GM23338 (cell line): ENCODE measurements around the gene TM6SF1. TPM values are rescaled to one million over a fixed set of nuclear protein-coding genes. Genes with fewer than 3 reads are reported as not detected.

Experiments
- ATAC-seq: fragments of 200-7000 bp; cut with Tn5 transposase; 3 replicates; pipeline ENCODE4 v1.9.1; 2020
- DNase-seq: peaks from one replicate; pipeline ENCODE4 v3.0.0-alpha.2; 2015; ENCODE audit warnings: low spot score
- H2AFZ ChIP-seq: fragments of 200-600 bp; sonication (generic); 2 replicates; pipeline ENCODE4 v1.8.0; 2016; ENCODE audit warnings: antibody characterized with exemption, mild to moderate bottlenecking, moderate library complexity
- H3F3A ChIP-seq: fragments of 200-600 bp; sonication (generic); replicated peaks from 2 replicates; pipeline ENCODE4 v1.8.0; 2017; ENCODE audit warnings: antibody characterized with exemption, mixed run types, low read depth
- H3K27ac ChIP-seq: fragments of 200-600 bp; sonication (generic); 2 replicates; pipeline ENCODE4 v1.6.1; 2016; ENCODE audit warnings: low read depth
- H3K27me3 ChIP-seq: fragments of 200-600 bp; sonication (generic); 2 replicates; pipeline ENCODE4 v1.8.0; 2016; ENCODE audit warnings: mild to moderate bottlenecking, mixed run types, moderate library complexity; ENCODE audit not compliant: insufficient read depth
- H3K36me3 ChIP-seq: fragments of 200-600 bp; sonication (generic); 2 replicates; pipeline ENCODE4 v1.8.0; 2016; ENCODE audit warnings: mild to moderate bottlenecking; ENCODE audit not compliant: insufficient read depth
- H3K4me1 ChIP-seq: fragments of 200-600 bp; sonication (generic); 2 replicates; pipeline ENCODE4 v1.8.0; 2016; ENCODE audit warnings: mild to moderate bottlenecking, moderate library complexity; ENCODE audit not compliant: insufficient read depth
- H3K4me2 ChIP-seq: fragments of 200-600 bp; sonication (generic); 2 replicates; pipeline ENCODE4 v1.7.1; 2017; ENCODE audit warnings: mixed run types
- H3K4me3 ChIP-seq: fragments of 200-600 bp; sonication (generic); 2 replicates; pipeline ENCODE4 v1.6.1; 2016; ENCODE audit warnings: mixed run types
- H3K79me2 ChIP-seq: fragments of 200-600 bp; sonication (generic); replicated peaks from 2 replicates; pipeline ENCODE4 v1.8.0; 2017; ENCODE audit warnings: mild to moderate bottlenecking; ENCODE audit not compliant: insufficient read depth
- H3K9me2 ChIP-seq: fragments of 200-600 bp; sonication (generic); 2 replicates; pipeline ENCODE4 v1.8.0; 2017; ENCODE audit not compliant: insufficient read depth
- H4K20me1 ChIP-seq: fragments of 200-600 bp; sonication (generic); replicated peaks from 2 replicates; pipeline ENCODE4 v1.8.0; 2017; ENCODE audit warnings: mild to moderate bottlenecking; ENCODE audit not compliant: insufficient read depth
- H3K27ac Mint-ChIP-seq: 2 replicates; pipeline ENCODE4 v1.8.0; 2020; ENCODE audit warnings: inconsistent platforms, mild to moderate bottlenecking, moderate library complexity, mixed read lengths
- H3K27me3 Mint-ChIP-seq: 3 replicates; pipeline ENCODE4 v1.8.0; 2022; ENCODE audit warnings: low read depth, mild to moderate bottlenecking, moderate library complexity, mixed read lengths, inconsistent platforms; ENCODE audit not compliant: insufficient read depth, poor library complexity
- H3K36me3 Mint-ChIP-seq: 3 replicates; pipeline ENCODE4 v1.8.0; 2021; ENCODE audit warnings: low read depth, mild to moderate bottlenecking, inconsistent platforms, moderate library complexity, mixed read lengths
- H3K4me1 Mint-ChIP-seq: 3 replicates; pipeline ENCODE4 v1.8.0; 2020; ENCODE audit warnings: mild to moderate bottlenecking, inconsistent platforms, mixed read lengths
- H3K4me3 Mint-ChIP-seq: 3 replicates; pipeline ENCODE4 v1.8.0; 2021; ENCODE audit warnings: moderate library complexity, mild to moderate bottlenecking, inconsistent platforms, mixed read lengths
- H3K9me3 Mint-ChIP-seq: 3 replicates; pipeline ENCODE4 v1.8.0; 2020; ENCODE audit warnings: moderate library complexity, mild to moderate bottlenecking, inconsistent platforms, mixed read lengths
- CREB1 ChIP-seq: fragments of 250-450 bp; sonication (Bioruptor Pico); IDR thresholded peaks from 2 replicates; pipeline ENCODE4 v1.5.0; 2020; ENCODE audit warnings: low read depth, mild to moderate bottlenecking, moderate library complexity
- CTCF ChIP-seq, 2 experiments: fragments of 200-600 bp in 1 of 2; sonication (generic) in 1 of 2; conservative IDR thresholded peaks; 2 replicates each; pipeline versions ENCODE4 v1.5.1 to v1.6.1; 2016 to 2017; ENCODE audit warnings: antibody characterized with exemption in 2 of 2, low read depth in 2 of 2, mild to moderate bottlenecking in 2 of 2, moderate library complexity in 1 of 2
- ETS1 ChIP-seq: IDR thresholded peaks from 2 replicates; pipeline ENCODE4 v1.6.1; 2016; ENCODE audit warnings: antibody characterized with exemption
- EZH2 ChIP-seq: fragments of 200-600 bp; sonication (generic); IDR thresholded peaks from one replicate; pipeline ENCODE4 v1.8.0; 2017; ENCODE audit warnings: antibody characterized with exemption, mild to moderate bottlenecking, low read depth; ENCODE audit not compliant: unreplicated experiment
- EZH2phosphoT487 ChIP-seq: fragments of 200-600 bp; sonication (generic); IDR thresholded peaks from one replicate; pipeline ENCODE4 v1.8.1; 2018; ENCODE audit warnings: antibody characterized with exemption; ENCODE audit not compliant: unreplicated experiment
- JUNB ChIP-seq: IDR thresholded peaks from one replicate; pipeline ENCODE4 v1.6.1; 2016; ENCODE audit warnings: antibody characterized with exemption; ENCODE audit not compliant: unreplicated experiment
- NANOG ChIP-seq: IDR thresholded peaks from 2 replicates; pipeline ENCODE4 v1.6.1; 2016; ENCODE audit warnings: antibody characterized with exemption, borderline replicate concordance
- POLR2AphosphoS5 ChIP-seq: IDR thresholded peaks from 2 replicates; pipeline ENCODE4 v1.6.1; 2016; ENCODE audit warnings: antibody characterized with exemption, low read depth
- REST ChIP-seq: IDR thresholded peaks from one replicate; pipeline ENCODE4 v1.6.1; 2018; ENCODE audit warnings: antibody characterized with exemption; ENCODE audit not compliant: unreplicated experiment
- STAT1 ChIP-seq: IDR thresholded peaks from one replicate; pipeline ENCODE4 v1.6.1; 2016; ENCODE audit warnings: antibody characterized with exemption; ENCODE audit not compliant: unreplicated experiment
- ZNF114 ChIP-seq: fragments of 250-450 bp; sonication (Bioruptor Pico); IDR thresholded peaks from 2 replicates; pipeline ENCODE4 v1.5.0; 2020; ENCODE audit warnings: mild to moderate bottlenecking, moderate library complexity
- ZNF331 ChIP-seq: fragments of 250-450 bp; sonication (Bioruptor Pico); IDR thresholded peaks from 2 replicates; pipeline ENCODE4 v1.5.0; 2020; ENCODE audit warnings: low read depth, mild to moderate bottlenecking, moderate library complexity
- ZNF462 ChIP-seq: fragments of 250-450 bp; sonication (Bioruptor Pico); IDR thresholded peaks from 2 replicates; pipeline ENCODE4 v1.5.0; 2020; ENCODE audit warnings: mild to moderate bottlenecking, moderate library complexity
- polyA plus RNA-seq: library from polyadenylated mRNA; unstranded; fragments of >200 nt; fragmentation: Nextera tagmentation; extraction: Ambion mirVana; gene quantifications from 2 replicates; pipeline ENCODE4 v1.2.1, GENCODE V29; 2016
- total RNA-seq: library from RNA; depleted of rRNA; stranded (reverse); fragments of >200 nt; shearing (Covaris generic); gene quantifications from 2 replicates; pipeline ENCODE4 v1.2.3, GENCODE V29; 2014

The TM6SF1 gene
- total and polyA plus RNA-seq, 2 experiments from 2014 or later = 0.80 to 1.5 TPM

- H3F3A ChIP-seq = no peaks in the 10 kb centered on the region
- Mint-ChIP-seq H3K27me3 (peaks cover 30% of the 10 kb centered on the region), H3K36me3 (no peaks in the 10 kb centered on the region), H3K9me3 (no peaks in the 10 kb centered on the region), H3K4me3 (no peak overlapping the region), H3K4me1 (peaks cover 17% of the 10 kb centered on the region), H3K27ac (no peak overlapping the region)
- no peak overlapping the region; the same call in 1 of the 2 replicates for H2AFZ ChIP-seq
- TF ChIP-seq REST (no peak), STAT1 (no peak), ETS1 (no peak), CTCF (conservative IDR thresholded peaks at IDR 0.05; ENCODE audit: low read depth in 2 of 2) (no peak), ZNF114 (CRISPR knock-in tag) (no peak), EZH2 (no peak), EZH2phosphoT487 (no peak), ZNF462 (CRISPR knock-in tag) (no peak), ZNF331 (CRISPR knock-in tag) (no peak), CREB1 (CRISPR knock-in tag) (no peak), POLR2AphosphoS5 (no peak), JUNB (no peak), NANOG (no peak)
- no peaks in the 10 kb centered on the region for H3K79me2 ChIP-seq
- H3K36me3 ChIP-seq = no peaks in the 10 kb centered on the region
- H3K4me1 ChIP-seq = peaks cover 4% of the 10 kb centered on the region; the same call in 1 of the 2 replicates
- H3K27ac ChIP-seq = no peak overlapping the region
- H3K27me3 ChIP-seq = peaks cover 39% of the 10 kb centered on the region
- DNase-seq (no peak), ATAC-seq (no peak)
- H3K4me3 ChIP-seq = no peak overlapping the region
- no peaks in the 10 kb centered on the region for H3K9me2 ChIP-seq
- H3K4me2 ChIP-seq = no peak overlapping the region
- H4K20me1 ChIP-seq = no peaks in the 10 kb centered on the region
Measured at GRCh38 chr15:83104141-83104540, 3.3 kb upstream of the TM6SF1 start.
